ENCODE results near the gene WWTR1. TPM values are rescaled to one million over a fixed set of nuclear protein-coding genes. Genes with fewer than 3 reads are reported as not detected.

WWTR1 gene
- total and polyA plus RNA-seq, 2 experiments from 2014 or later: 25.1 to 26.2 TPM

Small RNA genes lying within 50 kb of the gene (small RNA-seq; reads per million reads assigned to genes)
- gene RNU6-1098P (ENCODE audit: low replicate concordance): not detected

Other genes with a start within 250 kb of the WWTR1 start
- gene TM4SF4, start 183.3 kb downstream of the WWTR1 start, total RNA-seq (2014; rRNA removed; shearing (Covaris generic)): not detected in 2 replicates
- gene TM4SF4, start 183.3 kb downstream of the WWTR1 start, polyA plus RNA-seq (2016; fragmentation: Nextera tagmentation; extraction: Ambion mirVana): not detected in 2 replicates
- 55.5 and 55.8 TPM in 2 replicates for gene COMMD2, start 94.5 kb upstream of the WWTR1 start, total RNA-seq (2014; rRNA removed; shearing (Covaris generic))
- 54.9 and 61.1 TPM in 2 replicates for gene COMMD2, start 94.5 kb upstream of the WWTR1 start, polyA plus RNA-seq (2016; fragmentation: Nextera tagmentation; extraction: Ambion mirVana)
- not detected in 2 replicates for gene ANKUB1, start 134.5 kb upstream of the WWTR1 start, total RNA-seq (2014; rRNA removed; shearing (Covaris generic))
- not detected in 2 replicates for gene ANKUB1, start 134.5 kb upstream of the WWTR1 start, polyA plus RNA-seq (2016; fragmentation: Nextera tagmentation; extraction: Ambion mirVana)
- gene RNF13, start 155.2 kb upstream of the WWTR1 start, total RNA-seq (2014; rRNA removed; shearing (Covaris generic)): 43.1 and 46.3 TPM in 2 replicates
- 69.8 and 101 TPM in 2 replicates for gene RNF13, start 155.2 kb upstream of the WWTR1 start, polyA plus RNA-seq (2016; fragmentation: Nextera tagmentation; extraction: Ambion mirVana)

Measured in GM23338 (cell line).